HS-27A (cell line): ENCODE data around the gene LY6G6D.

ENCODE experiments used
- DNase-seq: peaks from one replicate; pipeline ENCODE4 v3.0.0-alpha.2; 2012; ENCODE audit warnings: low read depth, missing footprints

Gene LY6G6D

GRCh38 chr6:31736768-31737314 is 21.7 kb downstream of the LY6G6D start:
- no peak for DNase-seq

- no peak for DNase-seq
These were observed 22.3 kb downstream of the LY6G6D start for GRCh38 chr6:31737315-31737990.

- DNase-seq = peak; percentile 56
These were observed 23.1 kb downstream of the LY6G6D start for GRCh38 chr6:31737991-31738979.

GRCh38 chr6:31739639-31740396 is 24.7 kb downstream of the LY6G6D start, which contains the start of gene MSH5:
Gene MSH5 (plus strand): TSS chr6:31740005. CDS start chr6:31740467, 462 bp downstream.
- peak; percentile 99 for DNase-seq

- no peak for DNase-seq
These were observed 25.5 kb downstream of the LY6G6D start for GRCh38 chr6:31740397-31741223.

- DNase-seq = no peak
These were observed 26.7 kb downstream of the LY6G6D start for GRCh38 chr6:31741815-31742214.

- DNase-seq = no peak
These were observed 27.7 kb downstream of the LY6G6D start for GRCh38 chr6:31742894-31743293.

GRCh38 chr6:31744422-31744821 is 29.3 kb downstream of the LY6G6D start:
- DNase-seq = no peak

- DNase-seq = no peak
These were observed 34.3 kb downstream of the LY6G6D start for GRCh38 chr6:31749301-31750036.

GRCh38 chr6:31750411-31751022 is 35.4 kb downstream of the LY6G6D start:
- no peak for DNase-seq

- DNase-seq = no peak
These were observed 37.7 kb downstream of the LY6G6D start for GRCh38 chr6:31752739-31753319.

- DNase-seq = no peak
These were observed 43.1 kb downstream of the LY6G6D start for GRCh38 chr6:31758281-31758680.

- DNase-seq = no peak
These were observed 45.6 kb downstream of the LY6G6D start for GRCh38 chr6:31760790-31761189.

- no peak for DNase-seq
These were observed 46.2 kb downstream of the LY6G6D start for GRCh38 chr6:31761343-31761742.

- DNase-seq = no peak
These were observed 47.2 kb downstream of the LY6G6D start, which contains the start of gene SAPCD1 for GRCh38 chr6:31762356-31762755. Gene SAPCD1 (plus strand): TSS chr6:31762656. CDS start chr6:31763055, 399 bp downstream.

GRCh38 chr6:31762878-31763618 is 47.9 kb downstream of the LY6G6D start:
- no peak for DNase-seq

GRCh38 chr6:31763619-31763940 is 48.4 kb downstream of the LY6G6D start:
- no peak for DNase-seq

- no peak for DNase-seq
These were observed 49.0 kb downstream of the LY6G6D start for GRCh38 chr6:31764198-31764597.

- no peak for DNase-seq
These were observed 50.4 kb downstream of the LY6G6D start for GRCh38 chr6:31765559-31765909.
